D341Med (cell line): Measurements from ENCODE around the gene ARL2.
A peak's percentile ranks its signal among the peaks of the same experiment; 100 is the strongest.
"Not testable (repeated sequence)": the region's sequence is repeated elsewhere in the genome, so short reads cannot be mapped to it uniquely, and the experiment has no call there.

Experiments used
- DNase-seq: peaks from one replicate; pipeline ENCODE4 v3.0.0; 2012; ENCODE audit warnings: low spot score

ARL2 gene

GRCh38 chr11:65013888-65014725, at the start of gene ARL2:
Gene ARL2 (plus strand): TSS chr11:65014160. CDS start chr11:65014208, 48 bp downstream.
- peak; percentile 95 for DNase-seq

GRCh38 chr11:64967375-64967774, 46.6 kb upstream of the ARL2 start:
- no peak for DNase-seq

GRCh38 chr11:64969209-64969608, 44.8 kb upstream of the ARL2 start:
- no peak for DNase-seq

- no peak for DNase-seq
Observed at GRCh38 chr11:64970731-64971151, 43.2 kb upstream of the ARL2 start.

- no peak for DNase-seq
Observed at GRCh38 chr11:64971421-64972233, 42.3 kb upstream of the ARL2 start, which contains the start of gene MAJIN. Gene MAJIN (minus strand): TSS chr11:64972108. CDS start chr11:64959405, 12,703 bp downstream.

GRCh38 chr11:64974124-64974523, 39.8 kb upstream of the ARL2 start:
- no peak for DNase-seq

- no peak for DNase-seq
Observed at GRCh38 chr11:64976651-64977050, 37.3 kb upstream of the ARL2 start.

- not testable (repeated sequence) for DNase-seq
Observed at GRCh38 chr11:64983339-64983738, 30.6 kb upstream of the ARL2 start.

- no peak for DNase-seq
Observed at GRCh38 chr11:64987998-64988854, 25.7 kb upstream of the ARL2 start.

- DNase-seq: no peak
Observed at GRCh38 chr11:64989416-64989815, 24.5 kb upstream of the ARL2 start.

- DNase-seq: no peak
Observed at GRCh38 chr11:64990222-64990923, 23.6 kb upstream of the ARL2 start.

GRCh38 chr11:64994318-64994717, 19.6 kb upstream of the ARL2 start:
- no peak for DNase-seq

- DNase-seq: no peak
Observed at GRCh38 chr11:64996327-64996709, 17.6 kb upstream of the ARL2 start.

GRCh38 chr11:64996710-64997380, 17.1 kb upstream of the ARL2 start, which contains the start of gene BATF2:
Gene BATF2 (minus strand): TSS chr11:64996971. CDS start chr11:64996914, 57 bp downstream.
- DNase-seq: peak; percentile 85

GRCh38 chr11:64998141-64998540, 15.8 kb upstream of the ARL2 start:
- DNase-seq: no peak

- no peak for DNase-seq
Observed at GRCh38 chr11:64998690-64999431, 15.1 kb upstream of the ARL2 start.

- no peak for DNase-seq
Observed at GRCh38 chr11:64999478-64999877, 14.5 kb upstream of the ARL2 start.

- DNase-seq: no peak
Observed at GRCh38 chr11:65002706-65003105, 11.3 kb upstream of the ARL2 start.

- no peak for DNase-seq
Observed at GRCh38 chr11:65003282-65003681, 10.7 kb upstream of the ARL2 start.

GRCh38 chr11:65003968-65004367, 10.0 kb upstream of the ARL2 start:
- not testable (repeated sequence) for DNase-seq
